Measurements from ENCODE around the gene GPATCH2. TPM values are rescaled to one million over a fixed set of nuclear protein-coding genes. Genes with fewer than 3 reads are reported as not detected.

GPATCH2 gene
- total and polyA plus RNA-seq, 4 donors, result 5.1 to 17.3 (median 9.8) TPM

- intact Hi-C loops (cut with DNase I), result no loop called here
- ATAC-seq (ENCODE audit: low FRiP score), result no peak
- H3K4me1 ChIP-seq (ENCODE audit: control insufficient read depth in 1 of 2, insufficient read depth in 2 of 2, low read length in 2 of 2), result no peaks in the 10 kb centered on the region
Observed at GRCh38 chr1:217432339-217432738, 198.6 kb downstream of the GPATCH2 start.

GRCh38 chr1:217431395-217431794 is 199.5 kb downstream of the GPATCH2 start:
- H3K9me3 ChIP-seq (ENCODE audit: control insufficient read depth, low read length), result no peaks in the 10 kb centered on the region
- DNase-seq, result no peak
- intact Hi-C loops (cut with DNase I), result no loop called here
- no peaks in the 10 kb centered on the region for H3K4me1 ChIP-seq (ENCODE audit: control insufficient read depth in 1 of 2, insufficient read depth in 2 of 2, low read length in 2 of 2)
- WGBS, 2 donors, result 66 to 90% methylated on average over 2 of the region's 2 CpGs
- H3K4me3 ChIP-seq (ENCODE audit: low read length in 2 of 2), result no peak overlapping the region
- H3K27me3 ChIP-seq (ENCODE audit: control insufficient read depth in 1 of 2, insufficient read depth in 2 of 2, low read length in 1 of 2), result no peaks in the 10 kb centered on the region
- no peak for ATAC-seq (ENCODE audit: low FRiP score)
- no peak overlapping the region for H3K27ac ChIP-seq (ENCODE audit: low read depth in 1 of 2, low read length in 2 of 2)
- no peaks in the 10 kb centered on the region for H3K36me3 ChIP-seq (ENCODE audit: control insufficient read depth in 1 of 2, insufficient read depth in 2 of 2, low read length in 1 of 2)

More at GRCh38 chr1:217432339-217432738, 198.6 kb downstream of the GPATCH2 start:
- peaks cover 0 to under 1% of the 10 kb centered on the region in 2 donors for H3K36me3 ChIP-seq (ENCODE audit: control insufficient read depth in 1 of 2, insufficient read depth in 2 of 2, low read length in 1 of 2)
- no peaks in the 10 kb centered on the region for H3K27me3 ChIP-seq (ENCODE audit: control insufficient read depth in 1 of 2, insufficient read depth in 2 of 2, low read length in 1 of 2)
- no peak overlapping the region for H3K4me3 ChIP-seq (ENCODE audit: low read length in 2 of 2)
- no peak overlapping the region for H3K27ac ChIP-seq (ENCODE audit: low read depth in 1 of 2, low read length in 2 of 2)
- no peaks in the 10 kb centered on the region for H3K9me3 ChIP-seq (ENCODE audit: control insufficient read depth, low read length)
- no peak for DNase-seq

DNA sequence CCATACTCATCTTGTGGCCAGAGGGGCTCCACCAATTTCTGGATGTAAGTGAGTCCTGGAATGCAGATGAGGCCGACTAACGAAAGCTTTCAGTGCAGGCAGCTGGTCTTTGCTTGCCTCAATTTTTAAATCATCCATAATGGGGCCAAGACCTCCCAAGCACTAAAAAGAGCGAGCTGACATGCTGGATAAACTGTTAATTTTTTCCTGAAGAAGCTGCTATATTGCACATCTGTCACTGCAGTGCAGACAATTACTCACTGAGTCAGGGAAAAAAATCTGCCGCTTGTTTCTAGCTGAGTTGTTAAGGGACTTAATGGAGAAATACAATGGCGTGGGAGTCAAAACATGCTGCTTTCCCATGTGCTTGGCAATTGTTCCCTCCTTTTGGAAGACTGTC is 205.5 kb downstream of the GPATCH2 start:
- Histone ChIP-seq H3K27me3 (ENCODE audit: control insufficient read depth in 1 of 2, insufficient read depth in 2 of 2, low read length in 1 of 2) (no peaks in the 10 kb centered on the region), H3K36me3 (ENCODE audit: control insufficient read depth in 1 of 2, insufficient read depth in 2 of 2, low read length in 1 of 2) (no peaks in the 10 kb centered on the region), H3K27ac (ENCODE audit: low read depth in 1 of 2, low read length in 2 of 2) (no peak overlapping the region), H3K9me3 (ENCODE audit: control insufficient read depth, low read length) (no peaks in the 10 kb centered on the region), H3K4me3 (ENCODE audit: low read length in 2 of 2) (no peak overlapping the region), H3K4me1 (ENCODE audit: control insufficient read depth in 1 of 2, insufficient read depth in 2 of 2, low read length in 2 of 2) (no peaks in the 10 kb centered on the region)
- 58% methylated on average over 5 of the region's 5 CpGs for WGBS, 2 donors
- ATAC-seq (ENCODE audit: low FRiP score) (no peak), DNase-seq (no peak)
- intact Hi-C loops (cut with DNase I), result no loop called here

GRCh38 chr1:217419194-217419551 is 211.7 kb downstream of the GPATCH2 start:
- H3K27ac ChIP-seq (ENCODE audit: low read depth in 1 of 2, low read length in 2 of 2), result no peak overlapping the region
- WGBS, 2 donors, result 21 to 32% methylated on average over 2 of the region's 2 CpGs
- intact Hi-C loops (cut with DNase I), result no loop called here
- no peak overlapping the region for H3K4me3 ChIP-seq (ENCODE audit: low read length in 2 of 2)
- no peaks in the 10 kb centered on the region for H3K4me1 ChIP-seq (ENCODE audit: control insufficient read depth in 1 of 2, insufficient read depth in 2 of 2, low read length in 2 of 2)
- no peaks in the 10 kb centered on the region for H3K36me3 ChIP-seq (ENCODE audit: control insufficient read depth in 1 of 2, insufficient read depth in 2 of 2, low read length in 1 of 2)
- no peaks in the 10 kb centered on the region for H3K9me3 ChIP-seq (ENCODE audit: control insufficient read depth, low read length)
- H3K27me3 ChIP-seq (ENCODE audit: control insufficient read depth in 1 of 2, insufficient read depth in 2 of 2, low read length in 1 of 2), result no peaks in the 10 kb centered on the region
- no peak for DNase-seq
- no peak for ATAC-seq (ENCODE audit: low FRiP score)

- no peaks in the 10 kb centered on the region for H3K4me1 ChIP-seq (ENCODE audit: control insufficient read depth in 1 of 2, insufficient read depth in 2 of 2, low read length in 2 of 2)
- H3K9me3 ChIP-seq (ENCODE audit: control insufficient read depth, low read length), result no peaks in the 10 kb centered on the region
- 82 to 83% methylated on average over 14 of the region's 14 CpGs for WGBS, 2 donors
- no peaks in the 10 kb centered on the region for H3K27me3 ChIP-seq (ENCODE audit: control insufficient read depth in 1 of 2, insufficient read depth in 2 of 2, low read length in 1 of 2)
- H3K4me3 ChIP-seq (ENCODE audit: low read length in 2 of 2), result no peak overlapping the region
- intact Hi-C loops (cut with DNase I), result no loop called here
- no peaks in the 10 kb centered on the region for H3K36me3 ChIP-seq (ENCODE audit: control insufficient read depth in 1 of 2, insufficient read depth in 2 of 2, low read length in 1 of 2)
- ATAC-seq (ENCODE audit: low FRiP score) (no peak), DNase-seq (no peak)
- H3K27ac ChIP-seq (ENCODE audit: low read depth in 1 of 2, low read length in 2 of 2), result no peak overlapping the region
Observed at GRCh38 chr1:217418269-217419193, 212.4 kb downstream of the GPATCH2 start.

DNA sequence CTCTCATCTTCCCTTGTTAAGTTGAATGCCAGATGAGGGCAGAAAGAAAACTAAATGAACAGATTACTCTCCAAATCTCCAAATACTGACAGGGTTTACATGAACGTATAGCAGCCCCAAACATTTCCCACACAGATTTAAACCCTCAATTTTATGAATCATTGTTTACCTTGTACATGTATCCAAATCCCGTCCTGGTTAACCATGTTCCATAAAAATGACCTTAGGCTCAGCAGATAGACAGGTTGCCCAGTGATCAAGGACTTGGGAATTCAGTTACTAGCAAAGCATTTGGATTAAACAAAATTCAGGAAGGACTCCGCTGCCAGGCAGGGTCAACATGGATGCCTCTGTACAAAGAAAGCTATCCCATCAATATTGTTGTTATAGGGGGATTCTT is 213.5 kb downstream of the GPATCH2 start:
- no peaks in the 10 kb centered on the region for H3K4me1 ChIP-seq (ENCODE audit: control insufficient read depth in 1 of 2, insufficient read depth in 2 of 2, low read length in 2 of 2)
- H3K27ac ChIP-seq (ENCODE audit: low read depth in 1 of 2, low read length in 2 of 2), result no peak overlapping the region
- ATAC-seq (ENCODE audit: low FRiP score) (no peak), DNase-seq (no peak)
- WGBS, 2 donors, result 76 to 80% methylated on average over 3 of the region's 3 CpGs
- no peak overlapping the region for H3K4me3 ChIP-seq (ENCODE audit: low read length in 2 of 2)
- intact Hi-C loops (cut with DNase I), result no loop called here
- H3K9me3 ChIP-seq (ENCODE audit: control insufficient read depth, low read length), result no peaks in the 10 kb centered on the region
- no peaks in the 10 kb centered on the region for H3K36me3 ChIP-seq (ENCODE audit: control insufficient read depth in 1 of 2, insufficient read depth in 2 of 2, low read length in 1 of 2)
- H3K27me3 ChIP-seq (ENCODE audit: control insufficient read depth in 1 of 2, insufficient read depth in 2 of 2, low read length in 1 of 2), result no peaks in the 10 kb centered on the region

DNA sequence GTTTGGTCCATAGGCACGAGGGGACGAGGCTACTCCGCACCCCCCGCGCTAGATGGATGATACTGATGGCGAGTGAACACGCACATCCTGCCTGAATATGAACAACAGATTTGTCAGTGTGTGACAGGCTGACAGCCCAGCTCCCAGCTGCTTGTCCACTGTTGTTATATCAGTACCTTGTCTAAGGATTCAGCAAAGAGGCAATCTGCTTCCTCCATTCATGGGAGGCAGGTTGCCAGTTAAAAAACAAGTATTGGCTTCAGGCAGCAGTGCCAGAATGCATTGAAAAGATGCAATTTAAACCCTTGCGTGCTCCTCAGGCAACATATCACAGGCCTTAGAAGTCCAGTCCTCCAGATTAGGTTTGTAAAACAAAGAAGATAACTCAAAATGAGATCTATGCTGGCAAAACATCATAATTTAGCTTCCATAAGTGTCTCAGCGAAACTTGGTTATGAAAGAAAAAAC is 223.3 kb downstream of the GPATCH2 start:
- no peaks in the 10 kb centered on the region for H3K36me3 ChIP-seq (ENCODE audit: control insufficient read depth in 1 of 2, insufficient read depth in 2 of 2, low read length in 1 of 2)
- H3K4me3 ChIP-seq (ENCODE audit: low read length in 2 of 2), result no peak overlapping the region
- H3K4me1 ChIP-seq (ENCODE audit: control insufficient read depth in 1 of 2, insufficient read depth in 2 of 2, low read length in 2 of 2), result no peaks in the 10 kb centered on the region
- H3K9me3 ChIP-seq (ENCODE audit: control insufficient read depth, low read length), result no peaks in the 10 kb centered on the region
- ATAC-seq (ENCODE audit: low FRiP score) (no peak), DNase-seq (no peak)
- no peak overlapping the region for H3K27ac ChIP-seq (ENCODE audit: low read depth in 1 of 2, low read length in 2 of 2)
- intact Hi-C loops (cut with DNase I), result no loop called here
- no peaks in the 10 kb centered on the region for H3K27me3 ChIP-seq (ENCODE audit: control insufficient read depth in 1 of 2, insufficient read depth in 2 of 2, low read length in 1 of 2)
- WGBS, 2 donors, result 69% methylated on average over 9 of the region's 9 CpGs

DNA sequence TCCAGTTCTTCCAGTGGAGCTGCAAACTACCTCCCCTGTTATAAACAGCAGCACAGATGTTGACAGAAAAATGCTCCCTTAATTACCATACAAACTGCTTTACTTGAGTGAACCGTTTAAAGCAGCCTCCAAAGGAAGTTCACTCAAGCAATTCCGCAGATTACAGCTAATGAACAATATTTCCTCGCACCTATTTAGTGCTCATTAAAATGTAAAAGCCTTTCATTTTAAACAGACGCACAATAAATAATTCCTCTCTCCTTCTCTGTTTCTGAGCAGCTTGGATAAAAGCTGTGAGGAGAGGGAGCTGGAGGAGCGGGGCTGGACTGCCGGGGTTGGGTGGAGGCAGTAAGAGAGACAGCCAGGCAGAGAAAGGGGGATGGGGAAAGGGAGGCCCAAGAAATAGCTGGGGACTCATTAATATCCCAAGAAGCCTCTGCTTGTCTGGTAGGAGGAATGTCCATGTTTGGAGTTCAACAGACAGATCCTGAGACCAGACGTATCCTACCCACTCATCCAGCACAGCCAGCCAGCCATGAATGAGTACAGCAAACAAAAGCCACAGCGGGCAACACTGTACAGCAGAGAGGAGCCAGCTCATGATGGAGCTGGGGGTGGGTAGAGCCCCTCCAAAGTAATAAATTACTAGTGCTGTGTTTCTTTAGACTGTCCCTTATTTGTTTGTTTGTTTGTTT is 227.7 kb downstream of the GPATCH2 start:
- intact Hi-C loops (cut with DNase I), result no loop called here

GRCh38 chr1:217402301-217402700 is 228.6 kb downstream of the GPATCH2 start:
- Histone ChIP-seq H3K36me3 (ENCODE audit: control insufficient read depth in 1 of 2, insufficient read depth in 2 of 2, low read length in 1 of 2) (no peaks in the 10 kb centered on the region), H3K27ac (ENCODE audit: low read depth in 1 of 2, low read length in 2 of 2) (no peak overlapping the region), H3K4me1 (ENCODE audit: control insufficient read depth in 1 of 2, insufficient read depth in 2 of 2, low read length in 2 of 2) (no peaks in the 10 kb centered on the region), H3K9me3 (ENCODE audit: control insufficient read depth, low read length) (no peaks in the 10 kb centered on the region), H3K27me3 (ENCODE audit: control insufficient read depth in 1 of 2, insufficient read depth in 2 of 2, low read length in 1 of 2) (no peaks in the 10 kb centered on the region), H3K4me3 (ENCODE audit: low read length in 2 of 2) (no peak overlapping the region)
- 89 to 90% methylated on average over 2 of the region's 2 CpGs for WGBS, 2 donors
- DNase-seq (no peak), ATAC-seq (ENCODE audit: low FRiP score) (no peak)
- intact Hi-C loops (cut with DNase I), result no loop called here

More for the DNA sequence above, 227.7 kb downstream of the GPATCH2 start:
- Histone ChIP-seq H3K9me3 (ENCODE audit: control insufficient read depth, low read length) (no peaks in the 10 kb centered on the region), H3K36me3 (ENCODE audit: control insufficient read depth in 1 of 2, insufficient read depth in 2 of 2, low read length in 1 of 2) (no peaks in the 10 kb centered on the region), H3K27me3 (ENCODE audit: control insufficient read depth in 1 of 2, insufficient read depth in 2 of 2, low read length in 1 of 2) (no peaks in the 10 kb centered on the region), H3K4me1 (ENCODE audit: control insufficient read depth in 1 of 2, insufficient read depth in 2 of 2, low read length in 2 of 2) (no peaks in the 10 kb centered on the region), H3K4me3 (ENCODE audit: low read length in 2 of 2) (no peak overlapping the region), H3K27ac (ENCODE audit: low read depth in 1 of 2, low read length in 2 of 2) (no peak overlapping the region)
- ATAC-seq (ENCODE audit: low FRiP score), result no peak
- 67 to 74% methylated on average over 8 of the region's 8 CpGs for WGBS, 2 donors
- no peak for DNase-seq

All from aorta (tissue), 5 donors.